ENCODE data around the gene ZDHHC3.
"Not testable (repeated sequence)": the region's sequence is repeated elsewhere in the genome, so short reads cannot be mapped to it uniquely, and the experiment has no call there.

ZDHHC3 gene

DNA sequence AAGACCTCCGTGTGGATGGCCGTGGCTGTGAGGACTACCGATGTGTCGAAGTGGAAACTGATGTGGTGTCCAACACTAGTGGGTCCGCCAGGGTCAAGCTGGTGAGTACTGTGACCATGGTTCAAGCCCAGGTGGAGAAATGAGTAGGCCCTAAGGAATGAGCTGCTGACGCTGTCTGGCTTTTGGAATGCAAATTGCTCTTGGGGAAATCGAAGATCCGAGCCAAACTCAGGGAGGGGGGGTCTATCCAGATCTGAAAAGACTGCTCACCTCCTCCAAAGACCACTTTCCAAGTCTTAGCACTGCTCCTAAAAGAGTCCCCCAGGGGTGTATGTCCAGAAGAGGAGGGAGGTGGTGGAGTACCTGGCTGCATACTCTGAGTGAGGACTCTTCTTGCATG, 13.2 kb upstream of the ZDHHC3 start:
- H3K27me3 ChIP-seq = no peaks in the 10 kb centered on the region
- no peaks in the 10 kb centered on the region for H3K36me3 ChIP-seq
- peaks cover 2 to 5% of the 10 kb centered on the region in 2 experiments for H3K4me1 ChIP-seq (ENCODE audit: control insufficient read depth in 1 of 2, insufficient read depth in 1 of 2, low read depth in 1 of 2, low read length in 1 of 2)
- no peak overlapping the region for H3K27ac ChIP-seq
- H3K4me3 ChIP-seq (ENCODE audit: low read depth in 1 of 2, low read length in 1 of 2) = no peak overlapping the region
- TF ChIP-seq, protein P1, sequence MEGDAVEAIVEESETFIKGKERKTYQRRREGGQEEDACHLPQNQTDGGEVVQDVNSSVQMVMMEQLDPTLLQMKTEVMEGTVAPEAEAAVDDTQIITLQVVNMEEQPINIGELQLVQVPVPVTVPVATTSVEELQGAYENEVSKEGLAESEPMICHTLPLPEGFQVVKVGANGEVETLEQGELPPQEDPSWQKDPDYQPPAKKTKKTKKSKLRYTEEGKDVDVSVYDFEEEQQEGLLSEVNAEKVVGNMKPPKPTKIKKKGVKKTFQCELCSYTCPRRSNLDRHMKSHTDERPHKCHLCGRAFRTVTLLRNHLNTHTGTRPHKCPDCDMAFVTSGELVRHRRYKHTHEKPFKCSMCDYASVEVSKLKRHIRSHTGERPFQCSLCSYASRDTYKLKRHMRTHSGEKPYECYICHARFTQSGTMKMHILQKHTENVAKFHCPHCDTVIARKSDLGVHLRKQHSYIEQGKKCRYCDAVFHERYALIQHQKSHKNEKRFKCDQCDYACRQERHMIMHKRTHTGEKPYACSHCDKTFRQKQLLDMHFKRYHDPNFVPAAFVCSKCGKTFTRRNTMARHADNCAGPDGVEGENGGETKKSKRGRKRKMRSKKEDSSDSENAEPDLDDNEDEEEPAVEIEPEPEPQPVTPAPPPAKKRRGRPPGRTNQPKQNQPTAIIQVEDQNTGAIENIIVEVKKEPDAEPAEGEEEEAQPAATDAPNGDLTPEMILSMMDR (IDR thresholded peaks at IDR 0.05) = no peak
- H3K9me3 ChIP-seq = no peaks in the 10 kb centered on the region

DNA sequence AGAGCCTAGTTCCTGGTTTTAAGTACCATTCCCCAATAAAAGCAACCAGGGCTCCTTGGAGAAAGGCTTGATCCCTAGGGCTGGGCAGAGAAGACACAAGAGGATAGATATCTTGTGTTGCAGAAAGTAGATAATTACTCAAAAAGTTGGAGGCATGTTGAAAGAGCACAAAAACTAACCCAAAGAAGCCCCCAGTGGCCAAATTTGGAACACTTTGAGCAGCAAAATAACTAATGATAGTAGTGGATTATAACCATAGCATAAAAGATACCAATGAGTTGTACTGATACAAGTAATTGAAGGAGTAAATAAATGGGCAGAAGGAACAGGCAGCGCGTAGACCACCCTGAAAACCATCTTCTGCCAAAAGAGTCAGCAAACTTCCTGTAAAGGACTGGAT, 12.1 kb upstream of the ZDHHC3 start:
- H3K4me3 ChIP-seq (ENCODE audit: low read depth in 1 of 2, low read length in 1 of 2) = no peak overlapping the region
- no peaks in the 10 kb centered on the region for H3K9me3 ChIP-seq
- peaks cover 2 to 5% of the 10 kb centered on the region in 2 experiments for H3K4me1 ChIP-seq (ENCODE audit: control insufficient read depth in 1 of 2, insufficient read depth in 1 of 2, low read depth in 1 of 2, low read length in 1 of 2)
- H3K27ac ChIP-seq = no peak overlapping the region
- H3K27me3 ChIP-seq = no peaks in the 10 kb centered on the region
- TF ChIP-seq, protein P1 (IDR thresholded peaks at IDR 0.05) = no peak
- no peaks in the 10 kb centered on the region for H3K36me3 ChIP-seq

DNA sequence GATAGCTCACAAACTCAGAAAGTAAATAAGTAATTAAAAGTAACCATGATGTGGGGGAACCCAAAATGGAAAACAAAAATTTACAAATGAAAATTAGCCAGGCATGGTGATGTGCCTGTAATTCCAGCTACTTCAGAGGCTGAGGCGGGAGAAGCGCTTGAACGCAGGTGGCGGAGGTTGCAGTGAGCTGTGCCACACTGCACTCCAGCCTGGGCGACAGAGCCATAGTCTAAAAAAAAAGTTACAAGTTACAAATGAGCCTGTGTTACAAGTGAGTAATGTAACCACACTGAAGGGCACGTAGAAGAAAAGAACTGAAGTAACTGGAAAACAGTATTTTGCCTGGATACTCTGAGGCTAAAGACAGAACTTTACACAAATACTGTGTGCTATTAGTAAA, 11.4 kb upstream of the ZDHHC3 start:
- no peak overlapping the region for H3K4me3 ChIP-seq (ENCODE audit: low read depth in 1 of 2, low read length in 1 of 2)
- H3K36me3 ChIP-seq = no peaks in the 10 kb centered on the region
- TF ChIP-seq, protein P1 (IDR thresholded peaks at IDR 0.05) = no peak

DNA sequence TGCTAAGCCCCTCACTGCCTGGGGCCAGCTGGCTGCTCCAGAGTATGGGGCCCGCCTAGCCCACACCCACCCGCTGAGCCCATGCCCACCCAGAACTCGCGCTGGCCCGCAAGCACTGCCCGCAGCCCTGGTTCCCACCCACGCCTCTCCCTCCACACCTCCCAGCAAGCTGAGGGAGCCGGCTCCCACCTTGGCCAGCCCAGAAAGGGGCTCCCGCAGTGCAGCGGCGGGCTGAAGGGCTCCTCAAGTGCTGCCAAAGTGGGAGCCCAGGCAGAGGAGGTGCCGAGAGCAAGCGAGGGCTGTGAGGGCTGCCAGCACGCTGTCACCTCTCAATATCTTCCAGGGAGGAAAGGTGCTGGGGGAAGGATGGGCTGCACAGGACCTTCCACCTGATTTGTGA, 10.4 kb upstream of the ZDHHC3 start:
- not testable (repeated sequence) for H3K9me3 ChIP-seq; H3K27me3 ChIP-seq; H3K36me3 ChIP-seq; H3K4me3 ChIP-seq (ENCODE audit: low read depth in 1 of 2, low read length in 1 of 2); H3K27ac ChIP-seq
- H3K4me1 ChIP-seq (ENCODE audit: control insufficient read depth in 1 of 2, insufficient read depth in 1 of 2, low read depth in 1 of 2, low read length in 1 of 2) = peaks cover under 1 to 10% of the 10 kb centered on the region in 2 experiments

More for the DNA sequence above, 11.4 kb upstream of the ZDHHC3 start:
- no peak overlapping the region for H3K27ac ChIP-seq
- H3K9me3 ChIP-seq = no peaks in the 10 kb centered on the region
- peaks cover under 1 to 5% of the 10 kb centered on the region in 2 experiments for H3K4me1 ChIP-seq (ENCODE audit: control insufficient read depth in 1 of 2, insufficient read depth in 1 of 2, low read depth in 1 of 2, low read length in 1 of 2)
- H3K27me3 ChIP-seq = no peaks in the 10 kb centered on the region

DNA sequence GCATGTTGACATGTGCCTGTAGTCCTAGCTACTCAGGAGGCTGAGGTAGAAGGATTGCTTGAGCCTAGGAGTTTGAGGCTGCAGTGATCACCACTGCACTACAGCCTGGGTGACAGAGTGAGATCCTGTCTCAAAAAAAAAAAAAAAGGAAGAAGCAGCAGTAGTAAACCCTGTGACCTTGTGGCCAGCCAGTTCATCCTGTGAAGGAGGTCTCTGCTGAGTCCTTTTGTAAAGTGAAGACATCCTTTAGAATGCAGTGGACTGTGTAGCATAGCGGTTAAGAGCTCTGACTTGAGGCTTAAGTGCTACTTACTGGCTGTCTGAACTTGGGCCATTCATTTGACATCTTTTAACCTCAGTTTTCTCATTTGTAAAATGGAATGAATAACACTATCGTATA, 8.4 kb upstream of the ZDHHC3 start:
- Histone ChIP-seq H3K27ac (no peak overlapping the region), H3K9me3 (no peaks in the 10 kb centered on the region), H3K4me3 (ENCODE audit: low read depth in 1 of 2, low read length in 1 of 2) (no peak overlapping the region), H3K27me3 (no peaks in the 10 kb centered on the region), H3K4me1 (ENCODE audit: control insufficient read depth in 1 of 2, insufficient read depth in 1 of 2, low read depth in 1 of 2, low read length in 1 of 2) (peaks cover 6 to 15% of the 10 kb centered on the region in 2 experiments), H3K36me3 (no peaks in the 10 kb centered on the region)
- TF ChIP-seq, protein P1 (IDR thresholded peaks at IDR 0.05) = no peak

DNA sequence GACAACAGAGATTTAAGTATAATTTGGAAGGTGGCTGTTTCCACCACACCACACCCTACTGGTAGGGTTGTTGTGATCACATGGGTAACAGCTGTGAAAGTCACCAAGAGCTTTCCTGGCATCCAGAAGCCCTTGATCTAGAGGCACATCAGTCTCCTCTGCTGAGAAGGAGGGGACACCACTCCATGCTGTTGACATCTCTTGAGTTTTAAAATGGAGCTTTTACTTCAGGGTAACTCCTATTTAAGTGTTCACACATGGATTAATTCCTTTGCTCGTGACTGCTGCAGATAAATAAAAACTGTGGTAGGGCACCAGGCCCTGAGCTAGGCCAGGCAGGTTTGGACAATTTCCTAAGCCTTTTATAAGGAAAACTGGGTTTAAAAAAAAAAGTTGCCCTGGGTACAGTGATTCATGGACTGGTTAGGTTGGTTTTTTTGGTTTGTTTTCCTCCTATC, 7.5 kb upstream of the ZDHHC3 start:
- no peak overlapping the region for H3K4me3 ChIP-seq (ENCODE audit: low read depth in 1 of 2, low read length in 1 of 2)
- TF ChIP-seq, protein P1 (IDR thresholded peaks at IDR 0.05) = no peak
- H3K27me3 ChIP-seq = no peaks in the 10 kb centered on the region
- peaks cover 6 to 15% of the 10 kb centered on the region in 2 experiments for H3K4me1 ChIP-seq (ENCODE audit: control insufficient read depth in 1 of 2, insufficient read depth in 1 of 2, low read depth in 1 of 2, low read length in 1 of 2)
- H3K36me3 ChIP-seq = no peaks in the 10 kb centered on the region
- H3K9me3 ChIP-seq = no peaks in the 10 kb centered on the region
- no peak overlapping the region for H3K27ac ChIP-seq
